ENCODE data around the gene SLC45A2.

The SLC45A2 gene

GRCh38 chr5:34008802-34009201, 24.3 kb upstream of the SLC45A2 start:
- no peaks in the 10 kb centered on the region for H3K36me3 ChIP-seq (ENCODE audit: low read depth)
- H3K4me1 ChIP-seq (ENCODE audit: insufficient read depth, poor library complexity, severe bottlenecking): peaks cover 6% of the 10 kb centered on the region
- peak overlapping the region; percentile 56 for H3K4me3 ChIP-seq (ENCODE audit: severe bottlenecking)
- no peak for DNase-seq (ENCODE audit: low spot score)
- H3K9me3 ChIP-seq (ENCODE audit: severe bottlenecking): no peaks in the 10 kb centered on the region
- no peaks in the 10 kb centered on the region for H3K27me3 ChIP-seq (ENCODE audit: insufficient read depth, poor library complexity, severe bottlenecking)
- ATAC-seq (ENCODE audit: low read depth): no peak
- peak overlapping the region; percentile 69 for H3K27ac ChIP-seq (ENCODE audit: poor library complexity, severe bottlenecking)
- TF ChIP-seq CTCF (IDR thresholded peaks at IDR 0.05; ENCODE audit: poor library complexity, severe bottlenecking): no peak

DNA sequence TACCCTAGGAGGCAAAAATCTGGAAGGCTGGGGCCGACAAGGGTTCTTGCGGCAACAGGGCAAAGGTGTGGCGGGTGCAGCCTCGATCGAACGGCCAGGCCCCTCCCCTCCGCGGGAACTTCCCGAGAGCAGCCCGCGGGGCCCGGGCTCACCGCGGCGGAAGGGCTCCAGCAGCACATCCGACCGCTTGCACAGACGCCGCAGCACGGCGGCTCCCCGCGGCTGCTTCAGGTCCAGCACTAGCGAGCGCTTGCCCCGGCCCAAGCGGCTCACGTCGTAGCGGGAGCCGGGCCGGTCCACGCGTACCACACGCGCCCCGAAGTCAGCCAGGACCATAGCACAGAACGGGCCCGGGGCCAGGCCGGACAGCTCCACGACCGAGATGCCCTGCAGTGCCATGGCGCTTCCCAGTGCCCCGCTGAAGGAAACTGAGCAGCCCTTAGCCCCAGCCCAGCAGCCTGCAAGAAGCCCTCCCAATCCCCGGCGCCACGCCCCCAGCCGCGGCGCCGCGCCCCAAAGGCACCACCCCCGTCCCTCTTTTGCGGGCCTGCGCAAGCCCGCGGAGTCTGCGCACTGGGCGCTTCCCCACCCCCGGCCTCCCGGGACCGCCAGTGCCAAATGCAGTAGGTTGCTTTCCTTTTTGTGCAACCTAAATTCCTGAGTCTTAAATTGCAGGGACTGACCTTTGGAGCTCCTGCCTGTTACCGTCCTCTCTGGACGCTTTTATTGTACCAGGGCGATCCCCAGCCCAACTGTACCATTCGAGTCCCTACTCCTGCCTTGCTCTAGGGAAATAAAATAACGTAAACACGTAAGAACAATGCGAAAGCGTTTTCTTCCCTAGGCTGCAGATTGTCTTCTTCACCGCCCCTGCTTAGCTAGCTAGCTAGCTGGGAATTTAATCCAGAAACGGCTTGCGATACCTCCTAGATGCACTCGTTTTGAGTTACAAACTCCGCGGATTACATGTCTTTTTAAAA, 23.4 kb upstream of the SLC45A2 start, which contains the start of gene AMACR:
TSS of gene AMACR (minus strand) at position 430 of the 980 bp plus-strand sequence. CDS start at position 399, 31 bp downstream.
- ATAC-seq (ENCODE audit: low read depth): peak; percentile 91
- no peak for TF ChIP-seq CTCF (IDR thresholded peaks at IDR 0.05; ENCODE audit: poor library complexity, severe bottlenecking)

DNA sequence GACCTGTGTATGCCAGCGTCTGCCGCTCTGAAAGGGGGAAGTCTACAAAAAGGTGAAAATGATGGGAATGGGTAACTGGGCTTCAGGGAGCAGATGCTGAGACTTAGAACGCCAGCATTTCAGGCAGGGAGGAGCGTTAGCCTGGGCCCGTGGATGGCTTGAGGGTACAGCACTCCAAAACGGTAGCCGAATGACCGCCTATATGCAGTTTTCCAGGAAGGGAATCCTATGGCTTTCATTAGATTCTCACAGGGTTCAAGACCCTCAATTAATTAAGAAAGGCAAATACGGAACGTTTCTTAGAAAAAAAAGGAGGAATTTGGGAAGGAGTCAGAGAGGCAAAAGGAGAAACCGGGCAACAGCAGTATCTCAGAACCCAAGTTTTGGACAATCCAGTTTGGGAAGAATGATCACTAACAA, 22.7 kb upstream of the SLC45A2 start:
- Histone ChIP-seq H3K27me3 (ENCODE audit: insufficient read depth, poor library complexity, severe bottlenecking) (no peaks in the 10 kb centered on the region), H3K4me3 (ENCODE audit: severe bottlenecking) (peak overlapping the region; percentile 56), H3K4me1 (ENCODE audit: insufficient read depth, poor library complexity, severe bottlenecking) (peaks cover 6% of the 10 kb centered on the region), H3K27ac (ENCODE audit: poor library complexity, severe bottlenecking) (peak overlapping the region; percentile 69), H3K36me3 (ENCODE audit: low read depth) (no peaks in the 10 kb centered on the region), H3K9me3 (ENCODE audit: severe bottlenecking) (no peaks in the 10 kb centered on the region)
- ATAC-seq (ENCODE audit: low read depth) (no peak), DNase-seq (ENCODE audit: low spot score) (no peak)
- TF ChIP-seq CTCF (IDR thresholded peaks at IDR 0.05; ENCODE audit: poor library complexity, severe bottlenecking): no peak

More for the DNA sequence above, 23.4 kb upstream of the SLC45A2 start, which contains the start of gene AMACR:
- no peaks in the 10 kb centered on the region for H3K36me3 ChIP-seq (ENCODE audit: low read depth)
- H3K27me3 ChIP-seq (ENCODE audit: insufficient read depth, poor library complexity, severe bottlenecking): no peaks in the 10 kb centered on the region
- DNase-seq (ENCODE audit: low spot score): peak; percentile 90
- peaks cover 6% of the 10 kb centered on the region for H3K4me1 ChIP-seq (ENCODE audit: insufficient read depth, poor library complexity, severe bottlenecking)
- H3K4me3 ChIP-seq (ENCODE audit: severe bottlenecking): peak within 1 kb of the TSS; percentile 56
- no peaks in the 10 kb centered on the region for H3K9me3 ChIP-seq (ENCODE audit: severe bottlenecking)
- H3K27ac ChIP-seq (ENCODE audit: poor library complexity, severe bottlenecking): peak within 1 kb of the TSS; percentile 69

- no peak for ATAC-seq (ENCODE audit: low read depth)
- no peak for DNase-seq (ENCODE audit: low spot score)
- H3K4me3 ChIP-seq (ENCODE audit: severe bottlenecking): no peak overlapping the region
- H3K27ac ChIP-seq (ENCODE audit: poor library complexity, severe bottlenecking): no peak overlapping the region
- peaks cover 6% of the 10 kb centered on the region for H3K4me1 ChIP-seq (ENCODE audit: insufficient read depth, poor library complexity, severe bottlenecking)
- TF ChIP-seq CTCF (IDR thresholded peaks at IDR 0.05; ENCODE audit: poor library complexity, severe bottlenecking): no peak
- no peaks in the 10 kb centered on the region for H3K36me3 ChIP-seq (ENCODE audit: low read depth)
- H3K9me3 ChIP-seq (ENCODE audit: severe bottlenecking): no peaks in the 10 kb centered on the region
- H3K27me3 ChIP-seq (ENCODE audit: insufficient read depth, poor library complexity, severe bottlenecking): no peaks in the 10 kb centered on the region
Measured at GRCh38 chr5:34005681-34006080, 21.2 kb upstream of the SLC45A2 start.

Measured in RWPE2 (cell line).